Parathyroid adenoma (tissue), 2 donors: ENCODE results near the gene COL2A1.

Experiments used
- H2AFZ ChIP-seq: fragments of 300-600 bp; sonication (generic); one replicate; pipeline ENCODE4 v1.7.0; 2017; ENCODE audit warnings: antibody characterized with exemption, mild to moderate bottlenecking
- H3K27ac ChIP-seq: fragments of 300-600 bp; sonication (generic); one replicate; pipeline ENCODE4 v1.7.0; 2017
- H3K27me3 ChIP-seq: fragments of 300-600 bp; sonication (generic); one replicate; pipeline ENCODE4 v1.7.0; 2017; ENCODE audit warnings: low read length; ENCODE audit not compliant: control insufficient read depth, insufficient read depth
- H3K36me3 ChIP-seq: fragments of 300-600 bp; sonication (generic); one replicate; pipeline ENCODE4 v1.7.0; 2017; ENCODE audit warnings: low read length; ENCODE audit not compliant: control insufficient read depth, insufficient read depth
- H3K4me1 ChIP-seq: fragments of 300-600 bp; sonication (generic); one replicate; pipeline ENCODE4 v1.7.0; 2017; ENCODE audit warnings: control low read depth
- H3K4me2 ChIP-seq: fragments of 300-600 bp; sonication (generic); one replicate; pipeline ENCODE4 v1.7.0; 2017; ENCODE audit warnings: low read length
- H3K4me3 ChIP-seq: fragments of 300-600 bp; sonication (generic); one replicate; pipeline ENCODE4 v1.7.0; 2017; ENCODE audit warnings: low read depth, low read length
- H3K79me2 ChIP-seq: fragments of 300-600 bp; sonication (generic); one replicate; pipeline ENCODE4 v1.7.0; 2017; ENCODE audit warnings: control low read depth
- H3K9ac ChIP-seq: fragments of 300-600 bp; sonication (generic); one replicate; pipeline ENCODE4 v1.7.0; 2017; ENCODE audit warnings: mild to moderate bottlenecking
- H3K9me3 ChIP-seq: fragments of 300-600 bp; sonication (generic); one replicate; pipeline ENCODE4 v1.7.0; 2017; ENCODE audit warnings: low read length; ENCODE audit not compliant: control insufficient read depth
- TF ChIP-seq, protein P1 (sequence below): fragments of 300-600 bp; sonication (generic); IDR thresholded peaks from one replicate; pipeline ENCODE4 v1.7.0; 2017; ENCODE audit warnings: antibody characterized with exemption, mild to moderate bottlenecking
- donor health status: primary hyperparathyroidism.

Gene COL2A1

DNA sequence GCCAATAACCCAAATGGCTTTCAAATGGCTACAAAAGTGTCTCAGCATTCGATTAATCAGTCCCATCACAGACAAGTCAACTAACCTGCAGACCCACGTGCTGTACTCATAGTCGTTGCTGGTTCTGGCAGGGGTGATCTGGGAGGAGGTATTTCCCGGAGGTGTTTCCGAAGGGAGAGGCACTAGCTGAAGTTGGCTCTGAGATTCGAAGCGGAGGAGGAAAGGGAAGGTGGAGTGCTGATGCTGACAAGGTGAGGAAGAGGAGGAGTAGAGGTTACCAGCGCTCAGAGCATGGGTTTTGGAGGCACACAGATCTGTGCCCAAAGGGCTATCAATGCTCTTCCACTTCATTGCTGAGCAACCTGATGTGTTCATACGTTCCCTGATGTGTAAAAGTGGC lies 20.5 kb upstream of the COL2A1 start:
- Histone ChIP-seq H3K9me3 (no peaks in the 10 kb centered on the region), H3K4me3 (no peak overlapping the region), H2AFZ (no peak overlapping the region), H3K27ac (no peak overlapping the region), H3K36me3 (no peaks in the 10 kb centered on the region), H3K79me2 (no peaks in the 10 kb centered on the region), H3K9ac (no peak overlapping the region), H3K4me2 (no peak overlapping the region), H3K27me3 (no peaks in the 10 kb centered on the region), H3K4me1 (peaks cover 39% of the 10 kb centered on the region)
- TF ChIP-seq, protein P1, sequence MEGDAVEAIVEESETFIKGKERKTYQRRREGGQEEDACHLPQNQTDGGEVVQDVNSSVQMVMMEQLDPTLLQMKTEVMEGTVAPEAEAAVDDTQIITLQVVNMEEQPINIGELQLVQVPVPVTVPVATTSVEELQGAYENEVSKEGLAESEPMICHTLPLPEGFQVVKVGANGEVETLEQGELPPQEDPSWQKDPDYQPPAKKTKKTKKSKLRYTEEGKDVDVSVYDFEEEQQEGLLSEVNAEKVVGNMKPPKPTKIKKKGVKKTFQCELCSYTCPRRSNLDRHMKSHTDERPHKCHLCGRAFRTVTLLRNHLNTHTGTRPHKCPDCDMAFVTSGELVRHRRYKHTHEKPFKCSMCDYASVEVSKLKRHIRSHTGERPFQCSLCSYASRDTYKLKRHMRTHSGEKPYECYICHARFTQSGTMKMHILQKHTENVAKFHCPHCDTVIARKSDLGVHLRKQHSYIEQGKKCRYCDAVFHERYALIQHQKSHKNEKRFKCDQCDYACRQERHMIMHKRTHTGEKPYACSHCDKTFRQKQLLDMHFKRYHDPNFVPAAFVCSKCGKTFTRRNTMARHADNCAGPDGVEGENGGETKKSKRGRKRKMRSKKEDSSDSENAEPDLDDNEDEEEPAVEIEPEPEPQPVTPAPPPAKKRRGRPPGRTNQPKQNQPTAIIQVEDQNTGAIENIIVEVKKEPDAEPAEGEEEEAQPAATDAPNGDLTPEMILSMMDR = no peak

DNA sequence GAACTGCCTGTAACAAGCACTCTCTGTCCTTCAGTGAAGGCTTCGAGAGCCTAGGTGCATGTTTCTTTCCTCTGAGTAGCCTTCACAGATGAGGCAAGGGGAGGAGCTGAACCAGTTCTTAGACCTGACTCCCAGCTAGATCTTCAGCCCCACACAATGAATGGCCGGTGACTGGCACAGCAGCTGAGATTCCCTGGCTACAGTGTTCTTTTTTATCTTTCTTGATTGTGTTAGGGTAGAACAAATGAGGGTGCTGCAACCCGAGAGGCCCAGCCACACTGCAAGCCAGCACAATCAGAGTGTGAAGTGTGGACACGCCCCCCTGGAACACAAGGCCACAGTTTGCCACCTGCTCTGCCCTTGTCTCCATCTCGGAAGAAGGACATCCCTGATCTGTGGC lies 19.1 kb upstream of the COL2A1 start:
- Histone ChIP-seq H3K4me1 (peaks cover 31% of the 10 kb centered on the region), H2AFZ (peak overlapping the region; percentile 63), H3K4me2 (peak overlapping the region; percentile 20), H3K9ac (no peak overlapping the region), H3K27me3 (no peaks in the 10 kb centered on the region), H3K9me3 (no peaks in the 10 kb centered on the region), H3K79me2 (no peaks in the 10 kb centered on the region), H3K27ac (peak overlapping the region; percentile 87), H3K4me3 (no peak overlapping the region), H3K36me3 (no peaks in the 10 kb centered on the region)
- TF ChIP-seq, protein P1 = no peak

- TF ChIP-seq, protein P1 = no peak
- H3K27ac ChIP-seq = peak overlapping the region; percentile 87
- H3K4me1 ChIP-seq = peaks cover 35% of the 10 kb centered on the region
- no peaks in the 10 kb centered on the region for H3K36me3 ChIP-seq
- no peaks in the 10 kb centered on the region for H3K9me3 ChIP-seq
- H2AFZ ChIP-seq = peak overlapping the region; percentile 21
- no peaks in the 10 kb centered on the region for H3K79me2 ChIP-seq
- peak overlapping the region; percentile 20 for H3K4me2 ChIP-seq
- H3K27me3 ChIP-seq = no peaks in the 10 kb centered on the region
- no peak overlapping the region for H3K9ac ChIP-seq
- H3K4me3 ChIP-seq = no peak overlapping the region
Observed at GRCh38 chr12:48022676-48023385, 18.6 kb upstream of the COL2A1 start.

DNA sequence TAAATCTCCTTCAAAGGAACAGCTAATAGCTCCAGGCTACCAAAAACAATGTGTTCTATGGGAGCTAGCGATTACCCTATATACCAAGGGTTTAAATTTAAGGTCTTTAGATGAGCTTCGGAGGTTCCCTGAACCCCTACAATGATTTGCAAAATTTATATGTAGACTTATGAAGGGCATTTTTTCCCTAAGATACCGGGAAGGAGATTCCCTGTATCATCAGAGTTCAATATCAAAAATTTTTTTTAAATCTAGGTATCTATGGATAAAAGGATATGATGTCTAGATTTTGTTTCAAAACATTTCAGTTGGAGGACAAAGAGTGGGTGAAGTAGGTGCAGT lies 17.9 kb upstream of the COL2A1 start:
- Histone ChIP-seq H3K27me3 (no peaks in the 10 kb centered on the region), H3K4me1 (peaks cover 36% of the 10 kb centered on the region), H3K36me3 (no peaks in the 10 kb centered on the region), H3K27ac (peak overlapping the region; percentile 29), H3K79me2 (no peaks in the 10 kb centered on the region), H3K9me3 (no peaks in the 10 kb centered on the region), H3K4me2 (no peak overlapping the region), H3K9ac (no peak overlapping the region), H3K4me3 (no peak overlapping the region), H2AFZ (peak overlapping the region; percentile 77)
- TF ChIP-seq, protein P1 = no peak

- TF ChIP-seq, protein P1 = no peak
- H3K4me3 ChIP-seq = no peak overlapping the region
- no peaks in the 10 kb centered on the region for H3K9me3 ChIP-seq
- peaks cover 36% of the 10 kb centered on the region for H3K4me1 ChIP-seq
- peak overlapping the region; percentile 77 for H2AFZ ChIP-seq
- no peaks in the 10 kb centered on the region for H3K36me3 ChIP-seq
- H3K79me2 ChIP-seq = no peaks in the 10 kb centered on the region
- no peak overlapping the region for H3K9ac ChIP-seq
- no peaks in the 10 kb centered on the region for H3K27me3 ChIP-seq
- peak overlapping the region; percentile 29 for H3K27ac ChIP-seq
- H3K4me2 ChIP-seq = no peak overlapping the region
Observed at GRCh38 chr12:48021485-48022179, 17.4 kb upstream of the COL2A1 start.
